Measurements from ENCODE around the gene DDR2. TPM values are rescaled to one million over a fixed set of nuclear protein-coding genes. Genes with fewer than 3 reads are reported as not detected.

DDR2 gene
- total RNA-seq, 4 donors from 2014 or later = 40.9 to 88.8 (median 56.6) TPM

GRCh38 chr1:162674034-162674608, 41.9 kb downstream of the DDR2 start:
- no peak for TF ChIP-seq CTCF (IDR thresholded peaks at IDR 0.05)
- TF ChIP-seq POLR2A (IDR thresholded peaks at IDR 0.05) = no peak
- no peak for DNase-seq
- Histone ChIP-seq H3K36me3 (no peaks in the 10 kb centered on the region), H3K4me1 (peaks cover 0 to 19% of the 10 kb centered on the region in 2 donors), H3K27ac (no peak overlapping the region), H3K27me3 (no peaks in the 10 kb centered on the region), H3K9me3 (no peaks in the 10 kb centered on the region), H3K4me3 (replicated peaks in 1 of 3) (no peak overlapping the region)
- WGBS, 2 donors = 93 to 94% methylated on average over 2 of the region's 2 CpGs
- intact Hi-C loops (cut with DNase I) = no loop called here

DNA sequence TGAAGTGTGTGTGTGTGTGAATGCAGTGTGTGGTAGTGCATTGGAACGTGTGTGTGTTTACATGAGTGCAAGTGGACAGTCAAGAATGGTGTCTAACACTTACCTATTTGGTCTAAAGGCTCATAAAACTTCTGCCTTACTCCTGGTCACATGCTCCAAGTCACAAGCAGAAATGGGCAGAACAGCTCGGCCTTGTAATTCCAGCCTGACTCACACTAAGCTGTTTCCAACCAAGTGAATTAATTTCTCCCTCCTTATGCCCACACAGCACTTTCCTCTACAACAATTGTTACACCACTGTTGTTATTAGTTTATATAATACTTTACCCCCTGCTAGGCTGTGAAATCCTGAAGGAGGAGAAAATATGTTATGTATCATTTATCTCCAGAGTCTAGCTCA, 43.8 kb downstream of the DDR2 start:
- Histone ChIP-seq H3K36me3 (no peaks in the 10 kb centered on the region), H3K4me1 (peaks cover 0 to 19% of the 10 kb centered on the region in 2 donors), H3K27me3 (no peaks in the 10 kb centered on the region), H3K4me3 (replicated peaks in 1 of 3) (no peak overlapping the region), H3K9me3 (no peaks in the 10 kb centered on the region), H3K27ac (peak overlapping the region in 2 of 3 donors; percentile 18 to 49)
- 59 to 67% methylated on average over 2 of the region's 2 CpGs for WGBS, 2 donors
- DNase-seq = no peak
- intact Hi-C loops (cut with DNase I) = no loop called here
- TF ChIP-seq CTCF (IDR thresholded peaks at IDR 0.05) = no peak
- TF ChIP-seq POLR2A (IDR thresholded peaks at IDR 0.05) = no peak

DNA sequence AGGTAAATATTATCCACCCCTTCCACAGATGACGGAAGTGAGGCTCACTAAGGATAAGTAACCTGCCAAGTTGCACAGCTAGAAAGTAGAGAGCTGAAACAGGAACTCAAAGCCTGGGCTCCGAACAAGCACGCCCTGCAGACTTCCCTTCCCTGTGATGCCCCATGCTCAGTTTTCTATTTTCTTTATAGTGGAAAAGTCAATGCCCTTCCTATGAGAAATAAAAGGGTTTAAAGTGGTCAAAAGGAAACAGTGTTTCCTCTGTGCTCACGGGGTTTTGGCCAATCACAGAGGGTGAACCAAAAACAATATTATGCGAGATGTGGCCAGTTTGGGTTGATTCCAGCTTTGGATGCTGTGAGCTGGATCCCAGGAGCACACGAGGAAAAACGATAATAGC, 44.5 kb downstream of the DDR2 start:
- no peaks in the 10 kb centered on the region for H3K27me3 ChIP-seq
- no peak overlapping the region for H3K4me3 ChIP-seq (replicated peaks in 1 of 3)
- H3K27ac ChIP-seq = peak overlapping the region in 1 of 3 donors; percentile 49
- no peak for TF ChIP-seq CTCF (IDR thresholded peaks at IDR 0.05)
- no peak for TF ChIP-seq POLR2A (IDR thresholded peaks at IDR 0.05)
- no peaks in the 10 kb centered on the region for H3K9me3 ChIP-seq
- H3K36me3 ChIP-seq = no peaks in the 10 kb centered on the region
- no peak for DNase-seq
- 47 to 60% methylated on average over 7 of the region's 7 CpGs for WGBS, 2 donors
- intact Hi-C loops (cut with DNase I) = no loop called here
- peaks cover 0 to 25% of the 10 kb centered on the region in 2 donors for H3K4me1 ChIP-seq

- Histone ChIP-seq H3K27me3 (no peaks in the 10 kb centered on the region), H3K27ac (peak overlapping the region in 1 of 3 donors; percentile 21), H3K4me1 (peaks cover 0 to 33% of the 10 kb centered on the region in 2 donors), H3K36me3 (no peaks in the 10 kb centered on the region), H3K9me3 (no peaks in the 10 kb centered on the region), H3K4me3 (replicated peaks in 1 of 3) (no peak overlapping the region)
- intact Hi-C loops (cut with DNase I) = no loop called here
- no peak for DNase-seq
- WGBS, 2 donors = 87 to 89% methylated on average over 4 of the region's 4 CpGs
- TF ChIP-seq POLR2A (IDR thresholded peaks at IDR 0.05) (no peak), CTCF (IDR thresholded peaks at IDR 0.05) (no peak)
Observed at GRCh38 chr1:162677607-162678371, 45.5 kb downstream of the DDR2 start.

DNA sequence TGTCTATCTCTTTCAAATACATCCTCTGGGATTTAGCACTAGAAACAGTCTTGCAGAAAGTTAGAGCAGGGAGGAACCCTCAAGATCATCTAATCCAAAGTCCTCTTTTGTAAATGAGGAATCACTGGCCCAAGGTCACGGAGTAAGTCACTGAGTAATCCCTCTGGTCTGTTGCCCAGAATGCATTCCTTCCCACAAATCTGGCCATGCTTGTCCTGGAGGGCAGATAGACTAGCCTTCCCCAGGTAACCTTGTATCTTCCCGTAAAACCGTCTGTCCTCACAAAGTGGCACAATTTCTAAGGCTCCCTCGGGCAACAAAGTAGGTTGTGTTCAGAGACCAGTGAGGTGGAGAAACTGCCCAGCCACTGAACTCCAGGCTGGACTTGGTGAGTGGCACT, 46.2 kb downstream of the DDR2 start:
- Histone ChIP-seq H3K9me3 (no peaks in the 10 kb centered on the region), H3K4me3 (replicated peaks in 1 of 3) (no peak overlapping the region), H3K27me3 (no peaks in the 10 kb centered on the region), H3K36me3 (no peaks in the 10 kb centered on the region), H3K4me1 (peaks cover 0 to 33% of the 10 kb centered on the region in 2 donors), H3K27ac (no peak overlapping the region)
- TF ChIP-seq CTCF (IDR thresholded peaks at IDR 0.05) (no peak), POLR2A (IDR thresholded peaks at IDR 0.05) (no peak)
- DNase-seq = peak in 1 of 2 donors; percentile 7
- intact Hi-C loops (cut with DNase I) = no loop called here
- WGBS, 2 donors = 63 to 71% methylated on average over 4 of the region's 4 CpGs
